ENCODE results near the gene SSC4D. TPM values are rescaled to one million over a fixed set of nuclear protein-coding genes. Genes with fewer than 3 reads are reported as not detected.

SSC4D gene
- total RNA-seq, 1 experiment from 2014 or later: 0.58 TPM

DNA sequence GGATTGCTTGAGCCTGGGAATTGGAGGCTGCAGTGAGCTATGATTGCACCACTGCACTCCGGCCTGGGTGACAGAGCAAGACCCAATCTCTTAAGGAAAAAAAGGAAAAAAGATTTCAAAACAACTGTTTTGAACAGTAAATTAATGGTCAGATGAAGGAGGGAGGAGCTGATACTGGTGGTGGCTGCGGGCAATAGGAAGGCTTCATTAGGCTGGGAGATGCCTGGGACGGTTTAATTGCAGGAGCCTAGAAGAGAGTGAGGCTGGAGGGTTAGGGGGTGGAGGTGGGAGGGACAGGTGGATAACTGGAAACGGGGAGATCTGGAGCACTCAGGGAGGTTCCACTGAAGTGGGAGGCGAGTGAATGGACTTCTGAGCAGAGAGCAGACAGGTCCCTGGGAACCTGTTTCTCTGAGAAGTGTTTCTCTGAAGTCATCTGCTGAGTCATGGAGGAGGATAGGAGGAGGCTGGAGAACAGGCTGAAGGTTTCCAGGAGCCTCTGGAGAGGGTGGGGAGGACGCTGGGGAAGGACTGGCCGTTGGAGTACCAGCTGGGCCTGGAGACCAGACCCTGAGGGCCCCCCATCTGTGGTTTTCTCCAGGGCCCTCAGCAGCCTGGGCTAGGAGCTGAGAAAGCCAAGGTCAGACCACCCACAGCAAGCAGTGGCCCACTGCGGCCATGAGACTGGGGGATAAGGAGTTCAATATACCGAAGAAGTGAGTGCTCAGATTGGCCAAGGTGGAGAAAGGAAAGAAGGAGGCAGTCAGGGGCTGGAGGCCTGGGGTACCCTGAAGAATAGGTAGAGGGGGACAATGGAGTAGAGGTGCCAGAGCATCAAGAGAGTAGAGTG is 36.3 kb downstream of the SSC4D start:
- Mint-ChIP-seq H3K9me3 (ENCODE audit: unreplicated experiment) (no peaks in the 10 kb centered on the region), H3K36me3 (ENCODE audit: insufficient read depth, unreplicated experiment) (no peaks in the 10 kb centered on the region), H3K4me3 (ENCODE audit: unreplicated experiment) (no peak overlapping the region), H3K4me1 (ENCODE audit: insufficient read depth, unreplicated experiment) (peaks cover 10% of the 10 kb centered on the region), H3K27ac (ENCODE audit: low read depth, unreplicated experiment) (peak overlapping the region; percentile 49), H3K27me3 (ENCODE audit: insufficient read depth, unreplicated experiment) (no peaks in the 10 kb centered on the region)
- TF ChIP-seq, protein P1, sequence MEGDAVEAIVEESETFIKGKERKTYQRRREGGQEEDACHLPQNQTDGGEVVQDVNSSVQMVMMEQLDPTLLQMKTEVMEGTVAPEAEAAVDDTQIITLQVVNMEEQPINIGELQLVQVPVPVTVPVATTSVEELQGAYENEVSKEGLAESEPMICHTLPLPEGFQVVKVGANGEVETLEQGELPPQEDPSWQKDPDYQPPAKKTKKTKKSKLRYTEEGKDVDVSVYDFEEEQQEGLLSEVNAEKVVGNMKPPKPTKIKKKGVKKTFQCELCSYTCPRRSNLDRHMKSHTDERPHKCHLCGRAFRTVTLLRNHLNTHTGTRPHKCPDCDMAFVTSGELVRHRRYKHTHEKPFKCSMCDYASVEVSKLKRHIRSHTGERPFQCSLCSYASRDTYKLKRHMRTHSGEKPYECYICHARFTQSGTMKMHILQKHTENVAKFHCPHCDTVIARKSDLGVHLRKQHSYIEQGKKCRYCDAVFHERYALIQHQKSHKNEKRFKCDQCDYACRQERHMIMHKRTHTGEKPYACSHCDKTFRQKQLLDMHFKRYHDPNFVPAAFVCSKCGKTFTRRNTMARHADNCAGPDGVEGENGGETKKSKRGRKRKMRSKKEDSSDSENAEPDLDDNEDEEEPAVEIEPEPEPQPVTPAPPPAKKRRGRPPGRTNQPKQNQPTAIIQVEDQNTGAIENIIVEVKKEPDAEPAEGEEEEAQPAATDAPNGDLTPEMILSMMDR (IDR thresholded peaks at IDR 0.05; ENCODE audit: unreplicated experiment): no peak
- DNase-seq (ENCODE audit: unreplicated experiment): peak; percentile 38
- POLR2A ChIA-PET: interaction anchor here (0.7 kb wide), 1 partner anchor 14 kb away, joined by 3 read pairs; no protein-coding TSS in a partner anchor
- CTCF ChIA-PET: interaction anchor here (0.5 kb wide), 1 partner anchor 201 kb away, joined by 3 read pairs; no protein-coding TSS in a partner anchor
- no TSS peak for BruUV-seq (replicated peaks)
- intact Hi-C loops (cut with micrococcal nuclease): no loop called here

DNA sequence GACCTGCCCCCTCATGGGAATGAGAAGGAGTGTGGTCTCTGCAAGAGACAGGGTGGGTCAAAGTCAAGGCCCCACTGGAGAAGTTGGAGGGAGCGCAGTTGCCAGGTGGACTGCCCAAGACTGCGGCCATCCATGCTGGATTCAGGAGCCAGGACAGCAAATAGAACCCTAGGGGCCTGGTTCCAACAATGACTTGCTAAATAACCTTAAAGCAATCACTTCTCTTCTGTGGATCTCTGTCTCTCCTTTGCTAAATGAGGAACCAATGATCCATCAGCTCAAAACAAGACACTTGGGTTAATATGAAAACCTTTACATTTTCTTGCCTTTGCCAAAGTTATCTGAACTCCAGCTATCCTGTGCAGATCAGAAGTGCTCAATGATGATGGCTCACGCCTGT is 38.1 kb downstream of the SSC4D start:
- DNase-seq (ENCODE audit: unreplicated experiment): no peak
- H3K27ac Mint-ChIP-seq (ENCODE audit: low read depth, unreplicated experiment): no peak overlapping the region
- TF ChIP-seq, protein P1 (IDR thresholded peaks at IDR 0.05; ENCODE audit: unreplicated experiment): no peak
- no TSS peak for BruUV-seq (replicated peaks)
- no peaks in the 10 kb centered on the region for H3K27me3 Mint-ChIP-seq (ENCODE audit: insufficient read depth, unreplicated experiment)
- H3K4me3 Mint-ChIP-seq (ENCODE audit: unreplicated experiment): no peak overlapping the region
- no peaks in the 10 kb centered on the region for H3K36me3 Mint-ChIP-seq (ENCODE audit: insufficient read depth, unreplicated experiment)
- POLR2A ChIA-PET: no interaction called here
- H3K4me1 Mint-ChIP-seq (ENCODE audit: insufficient read depth, unreplicated experiment): peaks cover 12% of the 10 kb centered on the region
- intact Hi-C loops (cut with micrococcal nuclease): no loop called here
- CTCF ChIA-PET: interaction anchor here (1.0 kb wide), 1 partner anchor 12 kb away, joined by 3 read pairs; no protein-coding TSS in a partner anchor
- no peaks in the 10 kb centered on the region for H3K9me3 Mint-ChIP-seq (ENCODE audit: unreplicated experiment)

DNA sequence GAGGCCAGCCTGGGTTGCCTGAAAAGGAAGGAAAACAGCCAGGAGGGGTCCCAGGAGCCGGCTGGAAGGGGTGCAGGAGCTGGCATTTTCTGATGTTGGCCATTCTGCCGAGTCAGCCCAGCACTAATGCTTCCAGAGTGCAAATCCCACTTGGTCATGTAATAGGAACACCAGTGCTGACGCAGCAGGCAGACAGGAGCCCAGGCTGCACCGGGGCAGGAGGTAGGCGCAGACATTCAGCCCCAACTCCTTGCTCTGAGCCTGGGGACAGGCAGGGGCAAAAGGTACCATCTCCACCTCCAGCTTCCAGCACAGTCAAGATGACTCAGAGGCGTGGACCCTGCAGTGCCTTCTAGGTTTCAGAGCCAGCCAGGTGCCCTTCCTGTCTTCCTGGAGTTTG is 40.5 kb downstream of the SSC4D start:
- H3K9me3 Mint-ChIP-seq (ENCODE audit: unreplicated experiment): no peaks in the 10 kb centered on the region
- CTCF ChIA-PET: interaction anchor here (1.5 kb wide), 1 partner anchor 9 kb away, joined by 8 read pairs; no protein-coding TSS in a partner anchor
- POLR2A ChIA-PET: interaction anchor here (0.6 to 1.0 kb wide), 3 partner anchors 10 to 1169 kb away, joined by 3 read pairs; partner anchors contain the start of gene YWHAG
- H3K4me1 Mint-ChIP-seq (ENCODE audit: insufficient read depth, unreplicated experiment): peaks cover 26% of the 10 kb centered on the region
- TF ChIP-seq, protein P1 (IDR thresholded peaks at IDR 0.05; ENCODE audit: unreplicated experiment): no peak
- no peaks in the 10 kb centered on the region for H3K27me3 Mint-ChIP-seq (ENCODE audit: insufficient read depth, unreplicated experiment)
- no peak overlapping the region for H3K4me3 Mint-ChIP-seq (ENCODE audit: unreplicated experiment)
- H3K36me3 Mint-ChIP-seq (ENCODE audit: insufficient read depth, unreplicated experiment): no peaks in the 10 kb centered on the region
- intact Hi-C loops (cut with micrococcal nuclease): no loop called here
- no TSS peak for BruUV-seq (replicated peaks)
- no peak overlapping the region for H3K27ac Mint-ChIP-seq (ENCODE audit: low read depth, unreplicated experiment)
- DNase-seq (ENCODE audit: unreplicated experiment): peak; percentile 20

DNA sequence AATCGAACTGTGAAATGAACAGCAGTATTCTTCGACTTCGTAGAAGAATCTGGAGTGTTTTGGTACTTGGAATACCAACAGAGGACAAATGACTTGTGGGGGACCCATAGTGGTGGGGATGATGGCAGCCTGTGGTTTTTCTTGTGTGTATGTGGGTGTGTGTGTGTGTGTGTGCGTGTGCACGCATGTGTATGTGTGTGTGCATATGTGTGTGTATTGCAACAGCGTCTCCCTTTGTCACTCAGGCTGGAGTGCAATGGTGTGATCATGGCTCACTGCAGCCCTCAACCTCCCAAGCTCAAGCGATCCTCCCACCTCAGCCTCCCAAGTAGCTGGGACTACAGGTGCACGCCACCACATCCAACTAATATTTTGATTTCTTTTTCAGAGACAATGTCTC is 41.3 kb downstream of the SSC4D start:
- no peak overlapping the region for H3K27ac Mint-ChIP-seq (ENCODE audit: low read depth, unreplicated experiment)
- CTCF ChIA-PET: interaction anchor here (0.9 to 1.5 kb wide), 2 partner anchors 8 to 77 kb away, joined by 3 to 8 read pairs; no protein-coding TSS in a partner anchor
- H3K4me1 Mint-ChIP-seq (ENCODE audit: insufficient read depth, unreplicated experiment): peaks cover 26% of the 10 kb centered on the region
- no peak for DNase-seq (ENCODE audit: unreplicated experiment)
- POLR2A ChIA-PET: no interaction called here
- no peaks in the 10 kb centered on the region for H3K9me3 Mint-ChIP-seq (ENCODE audit: unreplicated experiment)
- BruUV-seq (replicated peaks): no TSS peak
- intact Hi-C loops (cut with micrococcal nuclease): no loop called here
- H3K4me3 Mint-ChIP-seq (ENCODE audit: unreplicated experiment): no peak overlapping the region
- TF ChIP-seq, protein P1 (IDR thresholded peaks at IDR 0.05; ENCODE audit: unreplicated experiment): no peak
- no peaks in the 10 kb centered on the region for H3K27me3 Mint-ChIP-seq (ENCODE audit: insufficient read depth, unreplicated experiment)
- no peaks in the 10 kb centered on the region for H3K36me3 Mint-ChIP-seq (ENCODE audit: insufficient read depth, unreplicated experiment)

All from MCF 10A (cell line).